ENCODE results near the gene FGD3.

DNA sequence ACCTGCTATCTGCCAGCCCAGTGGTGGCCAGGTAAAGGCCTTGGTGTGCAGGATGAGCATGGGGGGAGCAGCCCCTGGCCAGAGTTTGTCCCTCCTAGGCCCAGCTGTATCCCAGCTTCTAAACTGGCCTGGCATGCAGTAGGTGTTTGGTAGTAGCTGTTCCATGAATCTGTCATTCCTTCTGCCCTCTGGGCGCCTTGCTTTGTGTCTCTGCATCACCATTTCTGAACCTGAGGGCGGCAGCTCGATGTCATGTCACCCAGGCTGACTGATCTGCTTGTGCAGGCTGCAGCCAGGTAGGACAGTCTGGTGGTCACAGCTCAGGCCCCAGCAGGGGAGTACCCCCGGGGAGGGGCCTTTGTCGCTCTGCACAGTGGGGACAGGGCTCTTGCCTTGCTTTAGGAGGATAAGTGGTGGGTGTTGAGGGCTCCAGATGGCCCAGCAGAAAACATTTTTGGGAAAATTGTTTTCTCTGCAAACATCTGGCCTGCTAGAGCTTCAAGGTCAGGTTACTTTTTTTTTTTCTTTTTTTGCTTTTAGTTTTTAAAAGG lies 106.5 kb downstream of the FGD3 start:
- TF ChIP-seq, protein P1, sequence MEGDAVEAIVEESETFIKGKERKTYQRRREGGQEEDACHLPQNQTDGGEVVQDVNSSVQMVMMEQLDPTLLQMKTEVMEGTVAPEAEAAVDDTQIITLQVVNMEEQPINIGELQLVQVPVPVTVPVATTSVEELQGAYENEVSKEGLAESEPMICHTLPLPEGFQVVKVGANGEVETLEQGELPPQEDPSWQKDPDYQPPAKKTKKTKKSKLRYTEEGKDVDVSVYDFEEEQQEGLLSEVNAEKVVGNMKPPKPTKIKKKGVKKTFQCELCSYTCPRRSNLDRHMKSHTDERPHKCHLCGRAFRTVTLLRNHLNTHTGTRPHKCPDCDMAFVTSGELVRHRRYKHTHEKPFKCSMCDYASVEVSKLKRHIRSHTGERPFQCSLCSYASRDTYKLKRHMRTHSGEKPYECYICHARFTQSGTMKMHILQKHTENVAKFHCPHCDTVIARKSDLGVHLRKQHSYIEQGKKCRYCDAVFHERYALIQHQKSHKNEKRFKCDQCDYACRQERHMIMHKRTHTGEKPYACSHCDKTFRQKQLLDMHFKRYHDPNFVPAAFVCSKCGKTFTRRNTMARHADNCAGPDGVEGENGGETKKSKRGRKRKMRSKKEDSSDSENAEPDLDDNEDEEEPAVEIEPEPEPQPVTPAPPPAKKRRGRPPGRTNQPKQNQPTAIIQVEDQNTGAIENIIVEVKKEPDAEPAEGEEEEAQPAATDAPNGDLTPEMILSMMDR (conservative IDR thresholded peaks at IDR 0.05 in 1 of 2, IDR thresholded peaks at IDR 0.05 in 1 of 2; ENCODE audit: low read depth in 1 of 2, low read length in 2 of 2) = no peak
- no peak for TF ChIP-seq EZH2 (IDR thresholded peaks at IDR 0.05; ENCODE audit: low read length, missing control alignments)

Measured in fibroblast of lung (primary cell).